Measurements from ENCODE around the gene DCAF4. TPM values are rescaled to one million over a fixed set of nuclear protein-coding genes. Genes with fewer than 3 reads are reported as not detected.

The DCAF4 gene
- polyA plus RNA-seq, 1 of the 3 experiments (the other 2 are of a cell fraction), result 17.9 TPM

- CTCF ChIA-PET, result interaction anchor here (4.1 to 6.7 kb wide), 2 partner anchors 42 to 431 kb away, joined by 39 to 269 read pairs; no protein-coding TSS in a partner anchor
- no peak for DNase-seq
Observed at GRCh38 chr14:72946491-72946890, 20.2 kb downstream of the DCAF4 start.

More at GRCh38 chr14:72946491-72946890, 20.2 kb downstream of the DCAF4 start:
- Histone ChIP-seq H3K36me3 (replicated peaks in 1 of 2; ENCODE audit: control insufficient read depth in 1 of 2, insufficient read depth in 2 of 2, low read length in 1 of 2) (peaks cover 0 to 9% of the 10 kb centered on the region in 2 experiments), H3K4me3 (ENCODE audit: low read depth in 2 of 2, low read length in 1 of 2) (no peak overlapping the region), H3K9ac (no peak overlapping the region), H3F3A (replicated peaks; ENCODE audit: insufficient read depth) (no peaks in the 10 kb centered on the region), H3K79me2 (ENCODE audit: insufficient read depth) (no peaks in the 10 kb centered on the region), H3K27ac (ENCODE audit: low read depth in 2 of 2, low read length in 1 of 2) (no peak overlapping the region), H3K4me1 (ENCODE audit: control insufficient read depth in 1 of 2, insufficient read depth in 2 of 2, low read depth in 1 of 2, low read length in 1 of 2) (no peaks in the 10 kb centered on the region), H3K4me2 (no peak overlapping the region), H3K9me3 (no peaks in the 10 kb centered on the region), H3K27me3 (ENCODE audit: insufficient read depth) (no peaks in the 10 kb centered on the region), H4K20me1 (ENCODE audit: insufficient read depth) (no peaks in the 10 kb centered on the region), H2AFZ (ENCODE audit: low read depth) (no peak overlapping the region), H3K9me2 (no peaks in the 10 kb centered on the region)
- WGBS (ENCODE audit: low lambda C conversion rate), result 88% methylated on average over 6 of the region's 8 CpGs
- POLR2A ChIA-PET, result no interaction called here
- TF ChIP-seq USF1 (IDR thresholded peaks at IDR 0.05; ENCODE audit: borderline replicate concordance, low read depth) (no peak), SMC3 (IDR thresholded peaks at IDR 0.05; ENCODE audit: low read depth, low read length) (no peak), TEAD4 (IDR thresholded peaks at IDR 0.05; ENCODE audit: borderline replicate concordance, insufficient read depth) (no peak), MAX (IDR thresholded peaks at IDR 0.05; ENCODE audit: low read depth) (no peak), FOXM1 (IDR thresholded peaks at IDR 0.05; ENCODE audit: low read depth) (no peak), MXI1 (IDR thresholded peaks at IDR 0.05; ENCODE audit: low read depth, low read length) (no peak), USF2 (IDR thresholded peaks at IDR 0.05; ENCODE audit: borderline replicate concordance, low read depth, low read length) (no peak), ZBTB33 (IDR thresholded peaks at IDR 0.05; ENCODE audit: borderline replicate concordance, low read depth) (no peak), GATA2 (CRISPR knock-in tag; IDR thresholded peaks at IDR 0.05) (no peak), MEF2A (IDR thresholded peaks at IDR 0.05; ENCODE audit: borderline replicate concordance, low read depth) (no peak), NRF1 (IDR thresholded peaks at IDR 0.05; ENCODE audit: low read depth, low read length) (no peak)
